ENCODE measurements around the gene RGS12.
A peak's percentile ranks its signal among the peaks of the same experiment; 100 is the strongest.

Gene RGS12

GRCh38 chr4:3292571-3293400 lies at the start of gene RGS12:
TSS of gene RGS12 (plus strand) at chr4:3293021. CDS start at chr4:3316171, 23,150 bp downstream.
- DNase-seq = peak; percentile 54 to 97 (median 94)

- DNase-seq = no peak
Measured at GRCh38 chr4:3243136-3243780, 49.6 kb upstream of the RGS12 start.

- DNase-seq = no peak
Measured at GRCh38 chr4:3244002-3244401, 48.8 kb upstream of the RGS12 start.

GRCh38 chr4:3244747-3245146 lies 48.1 kb upstream of the RGS12 start:
- DNase-seq = no peak

- DNase-seq = no peak
Measured at GRCh38 chr4:3245676-3246075, 47.1 kb upstream of the RGS12 start.

- no peak for DNase-seq
Measured at GRCh38 chr4:3246458-3247398, 46.1 kb upstream of the RGS12 start.

GRCh38 chr4:3247399-3248177 lies 45.2 kb upstream of the RGS12 start:
- no peak for DNase-seq

GRCh38 chr4:3248178-3248480 lies 44.7 kb upstream of the RGS12 start:
- no peak for DNase-seq

GRCh38 chr4:3248811-3249661 lies 43.8 kb upstream of the RGS12 start, which contains the start of gene MSANTD1:
TSS of gene MSANTD1 (plus strand) at chr4:3249159. CDS start at chr4:3249223, 64 bp downstream.
- peak in 13 of 56 donors; percentile 11 to 48 (median 31) for DNase-seq

- no peak for DNase-seq
Measured at GRCh38 chr4:3249711-3250437, 42.9 kb upstream of the RGS12 start.

GRCh38 chr4:3250438-3250955 lies 42.3 kb upstream of the RGS12 start:
- no peak for DNase-seq

GRCh38 chr4:3250956-3251690 lies 41.7 kb upstream of the RGS12 start:
- no peak for DNase-seq

- DNase-seq = no peak
Measured at GRCh38 chr4:3251691-3252479, 40.9 kb upstream of the RGS12 start.

- no peak for DNase-seq
Measured at GRCh38 chr4:3252480-3252828, 40.4 kb upstream of the RGS12 start.

GRCh38 chr4:3252831-3253641 lies 39.8 kb upstream of the RGS12 start:
- DNase-seq = no peak

- no peak for DNase-seq
Measured at GRCh38 chr4:3253808-3254207, 39.0 kb upstream of the RGS12 start.

Measured in nucleus accumbens (tissue), 56 donors.